Type B pancreatic cell (in vitro differentiated cells): ENCODE data around the gene FCAMR. TPM values are rescaled to one million over a fixed set of nuclear protein-coding genes. Genes with fewer than 3 reads are reported as not detected.

Source experiments
- DNase-seq: peaks from one replicate; pipeline ENCODE4 v3.0.0; 2021; ENCODE audit warnings: mixed read lengths; ENCODE audit not compliant: unreplicated experiment; ENCODE audit errors: extremely low spot score
- H3K27ac Mint-ChIP-seq: 2 replicates; pipeline ENCODE4 v1.8.0; 2021; ENCODE audit warnings: mild to moderate bottlenecking, mixed read lengths
- H3K27me3 Mint-ChIP-seq: 2 replicates; pipeline ENCODE4 v1.8.0; 2021; ENCODE audit warnings: mixed read lengths
- H3K36me3 Mint-ChIP-seq: 2 replicates; pipeline ENCODE4 v1.8.0; 2021; ENCODE audit warnings: mixed read lengths
- H3K4me1 Mint-ChIP-seq: one replicate; pipeline ENCODE4 v1.8.0; 2021; ENCODE audit warnings: mixed read lengths; ENCODE audit not compliant: unreplicated experiment
- H3K4me3 Mint-ChIP-seq: 2 replicates; pipeline ENCODE4 v1.8.0; 2021; ENCODE audit warnings: mild to moderate bottlenecking, mixed read lengths
- H3K9me3 Mint-ChIP-seq: 2 replicates; pipeline ENCODE4 v1.8.0; 2021; ENCODE audit warnings: mixed read lengths
- total RNA-seq: library from RNA; stranded (reverse); gene quantifications from 2 replicates; pipeline ENCODE4 v1.2.1, GENCODE V29; 2021; ENCODE audit warnings: low replicate concordance
- TF ChIP-seq, protein P1 (sequence below): fragments of 200-600 bp; sonication (generic); conservative IDR thresholded peaks from 2 replicates; pipeline ENCODE4 v1.5.0; 2021; ENCODE audit warnings: antibody characterized with exemption, mild to moderate bottlenecking

FCAMR gene
- total RNA-seq, 1 donor from 2014 or later: not detected

DNA sequence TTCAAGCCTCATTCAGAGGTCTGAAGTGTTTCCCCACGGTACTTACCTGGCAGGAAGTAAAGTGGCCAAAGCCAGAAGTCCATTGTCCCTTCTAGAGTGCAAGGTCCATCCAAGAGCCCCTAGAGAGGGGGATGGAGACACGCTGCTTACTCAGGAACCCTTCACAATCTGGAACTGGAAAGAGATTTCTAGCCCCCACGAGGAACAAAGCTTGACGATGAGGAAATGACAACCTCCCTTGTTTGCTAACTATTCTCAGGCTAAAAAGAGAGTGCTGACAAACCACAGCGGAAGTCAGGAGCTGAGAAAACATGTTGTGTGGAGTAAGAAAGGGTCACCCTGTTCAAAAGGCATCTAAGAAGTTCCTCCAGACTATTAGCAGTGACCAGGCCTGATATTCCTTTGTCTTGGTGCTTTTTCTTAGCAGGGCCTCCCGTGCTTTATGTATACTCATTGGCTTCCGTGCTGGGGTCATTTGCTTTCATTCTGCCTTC is 48.4 kb downstream of the FCAMR start, which contains the start of gene FCMR:
TSS of gene FCMR (minus strand) at position 170 of the 494 bp plus-strand sequence. CDS start at position 83, 87 bp downstream.
- Mint-ChIP-seq H3K4me1 (no peaks in the 10 kb centered on the region), H3K27me3 (peaks cover 9% of the 10 kb centered on the region), H3K27ac (no peak within 1 kb of the TSS), H3K4me3 (no peak within 1 kb of the TSS), H3K9me3 (no peaks in the 10 kb centered on the region), H3K36me3 (no peaks in the 10 kb centered on the region)
- TF ChIP-seq, protein P1, sequence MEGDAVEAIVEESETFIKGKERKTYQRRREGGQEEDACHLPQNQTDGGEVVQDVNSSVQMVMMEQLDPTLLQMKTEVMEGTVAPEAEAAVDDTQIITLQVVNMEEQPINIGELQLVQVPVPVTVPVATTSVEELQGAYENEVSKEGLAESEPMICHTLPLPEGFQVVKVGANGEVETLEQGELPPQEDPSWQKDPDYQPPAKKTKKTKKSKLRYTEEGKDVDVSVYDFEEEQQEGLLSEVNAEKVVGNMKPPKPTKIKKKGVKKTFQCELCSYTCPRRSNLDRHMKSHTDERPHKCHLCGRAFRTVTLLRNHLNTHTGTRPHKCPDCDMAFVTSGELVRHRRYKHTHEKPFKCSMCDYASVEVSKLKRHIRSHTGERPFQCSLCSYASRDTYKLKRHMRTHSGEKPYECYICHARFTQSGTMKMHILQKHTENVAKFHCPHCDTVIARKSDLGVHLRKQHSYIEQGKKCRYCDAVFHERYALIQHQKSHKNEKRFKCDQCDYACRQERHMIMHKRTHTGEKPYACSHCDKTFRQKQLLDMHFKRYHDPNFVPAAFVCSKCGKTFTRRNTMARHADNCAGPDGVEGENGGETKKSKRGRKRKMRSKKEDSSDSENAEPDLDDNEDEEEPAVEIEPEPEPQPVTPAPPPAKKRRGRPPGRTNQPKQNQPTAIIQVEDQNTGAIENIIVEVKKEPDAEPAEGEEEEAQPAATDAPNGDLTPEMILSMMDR: no peak
- no peak for DNase-seq

DNA sequence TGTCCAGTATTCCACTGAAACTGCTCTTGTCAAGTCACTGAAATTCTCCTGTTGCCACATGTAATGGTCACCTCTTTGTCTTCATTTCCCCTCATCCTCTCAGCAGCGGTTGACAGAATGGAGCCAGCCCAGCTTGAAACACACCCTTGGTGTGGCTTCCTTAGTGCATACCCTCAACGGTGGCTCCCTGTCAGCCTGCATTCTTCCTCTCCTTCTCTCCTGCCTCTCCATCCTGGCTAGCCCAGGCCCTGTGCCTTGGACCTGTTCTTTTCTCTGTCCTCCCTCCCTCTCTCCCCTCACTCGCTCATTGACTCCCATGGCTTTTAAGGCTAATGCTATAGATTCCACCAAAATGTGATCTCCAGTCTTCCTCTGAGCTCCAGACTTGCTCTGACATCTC is 52.2 kb downstream of the FCAMR start:
- TF ChIP-seq, protein P1: no peak
- Mint-ChIP-seq H3K4me1 (no peaks in the 10 kb centered on the region), H3K36me3 (no peaks in the 10 kb centered on the region), H3K4me3 (no peak overlapping the region), H3K9me3 (no peaks in the 10 kb centered on the region), H3K27me3 (peaks cover 43% of the 10 kb centered on the region), H3K27ac (no peak overlapping the region)
- DNase-seq: no peak

DNA sequence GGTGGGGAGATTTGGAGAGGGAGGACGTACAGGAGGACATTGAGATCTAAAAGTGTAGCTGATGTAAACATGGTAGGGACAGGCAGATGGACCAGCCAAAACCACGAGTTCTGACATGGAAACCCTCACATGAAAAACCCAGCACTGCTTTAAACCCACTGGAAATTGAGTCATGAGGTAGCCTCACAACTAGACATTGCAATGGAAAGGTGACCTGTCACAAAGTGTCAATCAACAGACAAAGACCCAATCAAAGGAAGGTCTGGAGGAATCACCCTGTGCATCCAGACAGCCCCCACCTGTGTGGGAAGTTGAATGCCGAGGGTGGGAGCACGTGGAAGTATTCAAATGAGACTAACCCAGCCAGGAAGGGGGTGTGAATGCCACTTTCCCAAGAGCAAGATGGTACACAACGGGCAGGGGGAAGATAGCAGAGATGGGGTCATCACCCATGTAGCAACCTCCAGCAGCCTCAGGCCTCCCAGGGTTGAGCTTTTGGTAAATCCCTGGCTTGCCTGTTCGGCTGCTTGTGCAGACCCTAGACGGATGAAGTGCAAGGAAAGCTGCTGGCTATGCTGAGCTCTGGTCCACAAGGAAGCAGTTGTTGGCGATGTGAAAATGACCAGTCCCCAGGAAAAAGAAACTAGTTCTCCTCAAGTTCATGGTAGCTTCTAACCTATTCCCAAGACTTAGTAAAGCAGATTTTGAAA is 54.1 kb downstream of the FCAMR start:
- H3K36me3 Mint-ChIP-seq: no peaks in the 10 kb centered on the region
- H3K27me3 Mint-ChIP-seq: peaks cover 57% of the 10 kb centered on the region
- no peak for DNase-seq
- no peaks in the 10 kb centered on the region for H3K4me1 Mint-ChIP-seq
- H3K9me3 Mint-ChIP-seq: no peaks in the 10 kb centered on the region
- H3K4me3 Mint-ChIP-seq: no peak overlapping the region
- no peak overlapping the region for H3K27ac Mint-ChIP-seq
- TF ChIP-seq, protein P1: no peak

DNA sequence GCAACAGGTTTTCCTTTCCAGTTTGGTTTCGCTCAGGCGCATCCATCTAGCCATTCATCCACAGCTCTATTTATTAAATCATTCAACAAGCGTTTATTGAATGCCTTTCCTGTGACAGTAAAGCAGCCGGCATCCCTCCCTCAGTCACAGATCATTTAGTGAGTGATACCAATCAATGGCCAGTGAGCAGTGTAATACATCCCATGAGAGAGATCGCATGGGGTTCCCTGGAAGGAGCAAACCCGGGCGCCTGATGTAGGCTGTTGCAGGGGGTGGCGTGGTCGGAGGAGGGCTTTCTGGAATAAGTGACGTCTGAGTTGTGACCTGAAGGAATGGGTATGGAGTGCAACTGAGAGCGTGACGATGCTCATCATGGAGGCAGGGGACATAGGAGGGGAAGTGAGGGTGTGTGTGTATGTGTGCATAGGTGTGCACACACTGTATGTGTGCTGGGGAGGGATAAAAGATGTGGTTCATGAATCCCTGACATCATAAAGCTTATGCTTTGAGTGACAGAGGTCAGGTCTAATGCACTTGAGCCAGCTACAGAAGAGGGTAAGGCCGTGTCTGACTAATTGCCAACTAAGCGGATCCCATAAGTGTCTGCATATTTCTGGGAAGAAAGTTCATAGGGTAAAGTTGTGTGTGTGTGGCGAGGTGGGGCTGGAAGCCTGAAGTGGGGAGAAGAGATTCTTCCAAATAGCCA is 55.1 kb downstream of the FCAMR start:
- H3K4me1 Mint-ChIP-seq: no peaks in the 10 kb centered on the region
- peaks cover 67% of the 10 kb centered on the region for H3K27me3 Mint-ChIP-seq
- TF ChIP-seq, protein P1: no peak

DNA sequence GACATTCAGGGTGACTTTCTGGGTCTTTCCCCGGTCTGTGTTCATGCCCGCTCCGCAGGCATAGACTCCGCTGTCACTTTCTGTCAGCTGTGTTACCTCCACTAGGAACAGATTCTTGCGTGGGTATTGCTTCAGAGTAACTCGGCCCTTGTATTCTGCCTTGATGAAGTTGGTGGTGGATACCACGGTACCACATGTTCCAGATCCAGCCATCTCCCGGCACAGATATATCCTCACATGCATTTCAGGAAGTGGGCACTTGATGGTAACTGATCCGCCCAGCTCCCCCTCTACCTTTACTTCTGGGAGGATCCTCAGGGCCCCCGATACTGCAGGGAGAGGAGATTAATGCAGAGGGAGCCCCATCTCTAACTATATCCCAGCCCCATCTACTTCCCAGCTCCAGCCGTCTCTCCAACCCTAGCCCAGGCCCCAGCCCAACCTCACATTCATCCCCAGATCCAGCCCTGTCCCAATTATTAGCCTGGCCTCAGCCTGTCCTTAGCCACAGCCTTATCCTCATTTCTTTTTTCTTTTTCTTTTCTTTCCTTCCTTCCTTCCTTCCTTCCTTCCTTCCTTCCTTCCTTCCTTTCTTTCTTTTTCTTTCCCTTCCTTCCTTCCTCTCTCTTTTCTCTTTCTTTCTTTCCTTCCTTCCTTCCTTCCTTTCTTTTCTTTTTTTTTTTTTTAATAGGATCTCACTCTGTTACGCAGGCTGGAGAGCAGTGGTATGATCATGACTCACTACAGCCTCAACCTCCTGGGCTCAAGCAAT is 56.3 kb downstream of the FCAMR start:
- TF ChIP-seq, protein P1: no peak
- peaks cover 73% of the 10 kb centered on the region for H3K27me3 Mint-ChIP-seq
- H3K4me3 Mint-ChIP-seq: no peak overlapping the region
- no peak for DNase-seq
- peaks cover 1% of the 10 kb centered on the region for H3K4me1 Mint-ChIP-seq
- no peaks in the 10 kb centered on the region for H3K36me3 Mint-ChIP-seq
- H3K9me3 Mint-ChIP-seq: peaks cover 1% of the 10 kb centered on the region
- no peak overlapping the region for H3K27ac Mint-ChIP-seq

More for the DNA sequence above, 55.1 kb downstream of the FCAMR start:
- DNase-seq: no peak
- no peaks in the 10 kb centered on the region for H3K36me3 Mint-ChIP-seq
- H3K4me3 Mint-ChIP-seq: no peak overlapping the region
- no peaks in the 10 kb centered on the region for H3K9me3 Mint-ChIP-seq
- no peak overlapping the region for H3K27ac Mint-ChIP-seq
